Kidney (tissue), 22 donors: ENCODE data around the gene ATL2. TPM values are rescaled to one million over a fixed set of nuclear protein-coding genes. Genes with fewer than 3 reads are reported as not detected.
A peak's percentile ranks its signal among the peaks of the same experiment; 100 is the strongest.

Source experiments
- DNase-seq, 5 donors: peaks; one replicate each; pipeline ENCODE4 v3.0.0-alpha.2; 2013 to 2020
- FAIRE-seq: peaks from 2 replicates; lab custom pipeline; 2012; peaks lifted over from hg19 to GRCh38; lab: Jason Lieb, UNC
- H3K27ac ChIP-seq, 2 donors: one replicate each; pipeline ENCODE4 v1.7.0; 2013; ENCODE audit warnings: low read depth in 2 of 2, low read length in 2 of 2, inconsistent platforms in 1 of 2
- H3K27me3 ChIP-seq: one replicate; pipeline ENCODE4 v1.7.1; 2013; ENCODE audit warnings: low read length, inconsistent platforms; ENCODE audit not compliant: control insufficient read depth, insufficient read depth
- H3K36me3 ChIP-seq, 3 donors: one replicate each; pipeline versions ENCODE4 v1.7.0 to v1.7.1; 2013; ENCODE audit warnings: low read length in 3 of 3, control low read depth in 1 of 3, inconsistent platforms in 1 of 3; ENCODE audit not compliant: insufficient read depth in 3 of 3, control insufficient read depth in 2 of 3
- H3K4me1 ChIP-seq, 3 donors: one replicate each; pipeline versions ENCODE4 v1.7.0 to v1.7.1; 2013; ENCODE audit warnings: low read length in 3 of 3, inconsistent platforms in 1 of 3, low read depth in 1 of 3; ENCODE audit not compliant: control insufficient read depth in 2 of 3, insufficient read depth in 2 of 3
- H3K4me3 ChIP-seq, 3 donors: one replicate each; pipeline versions ENCODE4 v1.7.0 to v1.8.1; 2013; ENCODE audit warnings: low read length in 3 of 3, control low read depth in 1 of 3, inconsistent platforms in 1 of 3
- H3K9ac ChIP-seq, 3 donors: one replicate each; pipeline versions ENCODE4 v1.7.0 to v1.7.1; 2013; ENCODE audit warnings: low read length in 3 of 3, control low read depth in 1 of 3, inconsistent platforms in 1 of 3
- H3K9me3 ChIP-seq, 3 donors: one replicate each; pipeline versions ENCODE4 v1.7.0 to v1.7.1; 2013; ENCODE audit warnings: low read length in 3 of 3, control low read depth in 1 of 3, inconsistent platforms in 1 of 3; ENCODE audit not compliant: control insufficient read depth in 2 of 3, insufficient read depth in 1 of 3
- CTCF ChIP-seq: IDR thresholded peaks from 3 replicates; pipeline ENCODE4 v1.5.1; 2012; ENCODE audit warnings: mild to moderate bottlenecking, moderate library complexity, borderline replicate concordance; ENCODE audit not compliant: insufficient read depth; ENCODE audit errors: extremely low read depth
- intact Hi-C: fragments of 100-400 bp; cut with DNase I; formaldehyde crosslinking; loops from one replicate; pipeline ENCODE4 v1.11.1; 2022
- long read RNA-seq, 10 donors: library from polyadenylated mRNA in 1 of 10; unstranded in 1 of 10; transcript quantifications; one replicate each; pipeline ENCODE4 v2.0.0 and lab custom pipeline, GENCODE V29; 2021 to 2026
- polyA plus RNA-seq: library from polyadenylated mRNA; stranded (reverse); fragments of 350-450 nt; fragmentation: Illumina TruSeq; extraction: RNeasy Lipid Tissue Mini Kit (QIAGEN cat#74804); gene quantifications from one replicate; pipeline ENCODE4 v1.2.3, GENCODE V29; 2014; ENCODE audit warnings: low read depth, low replicate concordance; ENCODE audit not compliant: insufficient read depth
- total RNA-seq: library from RNA; stranded (reverse); fragmentation: NEBNext Ultra II Directional; extraction: Animal tissue kit (Norgen Biotek cat#: 25700); gene quantifications from one replicate; pipeline ENCODE4 v1.2.1, GENCODE V29; 2021
- donor health status: control.
- donor health status: control.
- donor health status: control.
- donor health status: control.
- donor health status: control.
- donor health status: DM: yes; HTN: yes; CAD: no.
- donor health status: Normal renal cell carcinoma (clear cell type).

Gene ATL2
- total RNA-seq (52.1 TPM), polyA plus RNA-seq (22.0 TPM)
- long read RNA-seq, donor 1, partial matches to known transcripts: 0 of 4 reads
- long read RNA-seq, donor 1, other reads (novel, unspliced or antisense): 0 of 4 reads
- long read RNA-seq, donor 2, partial matches to known transcripts: 0 of 2 reads
- long read RNA-seq, donor 2, other reads (novel, unspliced or antisense): 0 of 2 reads
- long read RNA-seq, donor 3, partial matches to known transcripts: 0 of 4 reads
- long read RNA-seq, donor 3, other reads (novel, unspliced or antisense): 0 of 4 reads
- long read RNA-seq, donor 4, partial matches to known transcripts: 18 of 21 reads
- long read RNA-seq, donor 4, other reads (novel, unspliced or antisense): 0 of 21 reads
- long read RNA-seq, donor 5: 0 reads
- long read RNA-seq, donor 6, partial matches to known transcripts: 0 of 2 reads
- long read RNA-seq, donor 6, other reads (novel, unspliced or antisense): 0 of 2 reads
- long read RNA-seq, donor 7, transcript ATL2-201 (13 exons, 2,868 nt): major isoform, 5 of 14 reads
- long read RNA-seq, donor 7, partial matches to known transcripts: 5 of 14 reads
- long read RNA-seq, donor 7, other reads (novel, unspliced or antisense): 3 of 14 reads
- long read RNA-seq, donor 8, partial matches to known transcripts: 0 of 1 reads
- long read RNA-seq, donor 8, other reads (novel, unspliced or antisense): 0 of 1 reads
- long read RNA-seq, donor 9, partial matches to known transcripts: 0 of 1 reads
- long read RNA-seq, donor 9, other reads (novel, unspliced or antisense): 0 of 1 reads
- long read RNA-seq, donor 10, partial matches to known transcripts: 0 of 3 reads
- long read RNA-seq, donor 10, other reads (novel, unspliced or antisense): 0 of 3 reads

- H3K9ac ChIP-seq: peak within 1 kb of the TSS; percentile 91 to 93 (median 92)
- no peaks in the 10 kb centered on the region for H3K36me3 ChIP-seq
- H3K9me3 ChIP-seq: no peaks in the 10 kb centered on the region
- H3K27ac ChIP-seq: peak within 1 kb of the TSS; percentile 93 to 95
- peak; percentile 11 for TF ChIP-seq CTCF
- DNase-seq: peak; percentile 97 to 98 (median 97)
- intact Hi-C loops: no loop called here
- no peaks in the 10 kb centered on the region for H3K27me3 ChIP-seq
- H3K4me1 ChIP-seq: peaks cover 5 to 7% (median 6%) of the 10 kb centered on the region in 3 donors
- FAIRE-seq: no peak
- H3K4me3 ChIP-seq: peak within 1 kb of the TSS; percentile 91 to 95 (median 95)
Observed at GRCh38 chr2:38377050-38377828, at the start of gene ATL2. Gene ATL2, minus strand, starts transcription at chr2:38377273. Its CDS starts 13 bp downstream, at chr2:38377260.

- DNase-seq (no peak), FAIRE-seq (no peak)
- Histone ChIP-seq H3K9ac (no peak overlapping the region), H3K27me3 (no peaks in the 10 kb centered on the region), H3K9me3 (no peaks in the 10 kb centered on the region), H3K4me3 (no peak overlapping the region), H3K36me3 (no peaks in the 10 kb centered on the region), H3K27ac (no peak overlapping the region), H3K4me1 (peaks cover 0 to 8% (median 3%) of the 10 kb centered on the region in 3 donors)
- intact Hi-C loops: no loop called here
- TF ChIP-seq CTCF: no peak
Observed at GRCh38 chr2:38423763-38424162, 46.7 kb upstream of the ATL2 start.

GRCh38 chr2:38421274-38422056, 44.4 kb upstream of the ATL2 start:
- DNase-seq: no peak
- H3K27ac ChIP-seq: no peak overlapping the region
- H3K36me3 ChIP-seq: no peaks in the 10 kb centered on the region
- TF ChIP-seq CTCF: no peak
- no peak overlapping the region for H3K9ac ChIP-seq
- no peak for FAIRE-seq
- no peak overlapping the region for H3K4me3 ChIP-seq
- intact Hi-C loops: no loop called here
- H3K27me3 ChIP-seq: no peaks in the 10 kb centered on the region
- H3K9me3 ChIP-seq: no peaks in the 10 kb centered on the region
- peaks cover 0 to 8% (median 3%) of the 10 kb centered on the region in 3 donors for H3K4me1 ChIP-seq
